Keratinocyte (primary cell): ENCODE data around the gene CHCHD6. TPM values are rescaled to one million over a fixed set of nuclear protein-coding genes. Genes with fewer than 3 reads are reported as not detected.

Source experiments
- DNase-seq: peaks from one replicate; pipeline ENCODE4 v3.0.0-alpha.2; 2011; ENCODE audit warnings: low read depth, missing footprints, low spot score
- FAIRE-seq: peaks from 2 replicates; lab custom pipeline; 2011; peaks lifted over from hg19 to GRCh38; lab: Jason Lieb, UNC
- H2AFZ ChIP-seq: 2 replicates; pipeline ENCODE4 v1.6.0; 2012; ENCODE audit warnings: low read length, control low read depth, inconsistent platforms; ENCODE audit not compliant: control insufficient read depth
- H3K27ac ChIP-seq: 2 replicates; pipeline ENCODE4 v1.5.1; 2011; ENCODE audit warnings: low read length; ENCODE audit not compliant: control insufficient read depth, insufficient read depth
- H3K27me3 ChIP-seq: 3 replicates; pipeline ENCODE4 v1.6.0; 2011; ENCODE audit warnings: low read length; ENCODE audit not compliant: control insufficient read depth, insufficient read depth; ENCODE audit errors: extremely low read depth
- H3K36me3 ChIP-seq, 2 experiments: 2 replicates in 1 of 2; 3 replicates in 1 of 2; pipeline ENCODE4 v1.5.1; 2011; ENCODE audit warnings: low read length in 2 of 2, mild to moderate bottlenecking in 1 of 2; ENCODE audit not compliant: control insufficient read depth in 2 of 2, insufficient read depth in 2 of 2; ENCODE audit errors: extremely low read depth in 1 of 2
- H3K4me1 ChIP-seq: 3 replicates; pipeline ENCODE4 v1.5.1; 2011; ENCODE audit warnings: low read length; ENCODE audit not compliant: control insufficient read depth, insufficient read depth; ENCODE audit errors: extremely low read depth
- H3K4me2 ChIP-seq: 3 replicates; pipeline ENCODE4 v1.6.0; 2011; ENCODE audit warnings: low read depth, low read length; ENCODE audit not compliant: control insufficient read depth, insufficient read depth; ENCODE audit errors: extremely low read depth
- H3K4me3 ChIP-seq, 3 experiments: fragments of 200-600 bp in 1 of 3; sonication (generic) in 1 of 3; 2 replicates in 2 of 3; 3 replicates in 1 of 3; pipeline ENCODE4 v1.5.1; 2011 to 2016; ENCODE audit warnings: low read length in 3 of 3, mild to moderate bottlenecking in 3 of 3, control low read depth in 2 of 3, inconsistent platforms in 1 of 3, low read depth in 1 of 3, mixed read lengths in 1 of 3, mixed run types in 1 of 3, moderate library complexity in 1 of 3; ENCODE audit not compliant: control insufficient read depth in 2 of 3, insufficient read depth in 2 of 3; ENCODE audit errors: extremely low read depth in 1 of 3
- H3K79me2 ChIP-seq: 2 replicates; pipeline ENCODE4 v1.6.0; 2012; ENCODE audit warnings: low read length; ENCODE audit not compliant: control insufficient read depth, insufficient read depth
- H3K9ac ChIP-seq: 3 replicates; pipeline ENCODE4 v1.6.0; 2011; ENCODE audit warnings: low read length; ENCODE audit not compliant: control insufficient read depth, insufficient read depth; ENCODE audit errors: extremely low read depth
- H3K9me1 ChIP-seq: 3 replicates; pipeline ENCODE4 v1.6.0; 2011; ENCODE audit warnings: low read length; ENCODE audit not compliant: control insufficient read depth, insufficient read depth; ENCODE audit errors: extremely low read depth
- H3K9me3 ChIP-seq: 2 replicates; pipeline ENCODE4 v1.5.1; 2012; ENCODE audit warnings: low read depth, low read length; ENCODE audit not compliant: control insufficient read depth
- H4K20me1 ChIP-seq: 3 replicates; pipeline ENCODE4 v1.6.0; 2011; ENCODE audit warnings: low read length; ENCODE audit not compliant: control insufficient read depth, insufficient read depth; ENCODE audit errors: extremely low read depth
- EZH2 ChIP-seq: IDR thresholded peaks from one replicate; pipeline ENCODE4 v1.6.1; 2012; ENCODE audit warnings: inconsistent platforms, mild to moderate bottlenecking, low read length, moderate library complexity
- dilution Hi-C: fragments of 300-500 bp; cut with MboI; formaldehyde crosslinking; loops from one replicate; pipeline ENCODE4 v1.7.0; 2020; ENCODE audit warnings: low sequenced_read_pairs; ENCODE audit not compliant: extremely low pct_ligation_motif_present
- polyA plus RNA-seq, 5 experiments: library from polyadenylated mRNA; depleted of rRNA in 3 of 5; stranded (reverse) in 3 of 5; stranded (forward) in 1 of 5; unstranded in 1 of 5; fragments of >200 nt; gene quantifications; 1 replicate in 1 of 5; 2 replicates in 3 of 5; 3 replicates in 1 of 5; pipeline versions ENCODE4 v1.2.1 to v1.2.3, GENCODE V29; 2011 to 2012; ENCODE audit warnings: missing spikeins in 2 of 5, low read depth in 1 of 5, low replicate concordance in 1 of 5
- TF ChIP-seq, protein P1 (sequence below), 3 experiments: IDR thresholded peaks in 1 of 3; conservative IDR thresholded peaks in 1 of 3; optimal IDR thresholded peaks in 1 of 3; 2 replicates in 2 of 3; 3 replicates in 1 of 3; pipeline versions ENCODE3 to v1.5.1; 2011; ENCODE audit warnings: low read length in 3 of 3, mild to moderate bottlenecking in 3 of 3, moderate library complexity in 2 of 3, control low read depth in 1 of 3, inconsistent platforms in 1 of 3; ENCODE audit not compliant: insufficient read depth in 2 of 3; ENCODE audit errors: extremely low read depth in 1 of 3

Gene CHCHD6
- polyA plus RNA-seq, 1 donor (not counting 4 experiments of a cell fraction or from before 2014, with no cell fraction given): 21.7 TPM

DNA sequence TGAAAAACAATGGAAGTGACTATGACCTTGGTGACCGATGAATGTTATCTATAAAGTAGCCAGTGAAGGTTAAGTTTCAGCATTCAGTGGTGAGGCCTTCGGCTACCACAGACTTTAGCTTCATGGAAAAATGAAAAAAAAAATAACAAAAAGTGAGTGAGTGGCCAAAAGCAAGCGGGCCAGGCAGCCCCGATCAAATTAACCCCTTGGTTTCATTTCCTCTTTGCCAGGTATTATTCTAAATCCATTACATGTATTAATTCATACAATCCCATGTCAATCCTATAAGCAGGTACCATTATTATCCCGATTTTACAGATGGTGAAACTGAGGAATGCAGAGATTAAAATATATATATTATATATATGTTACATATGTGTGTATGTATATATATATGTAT is 21.0 kb upstream of the CHCHD6 start:
- no peak overlapping the region for H3K9ac ChIP-seq
- H3K4me3 ChIP-seq: no peak overlapping the region
- H3K79me2 ChIP-seq: no peaks in the 10 kb centered on the region
- H3K36me3 ChIP-seq: no peaks in the 10 kb centered on the region
- no peaks in the 10 kb centered on the region for H3K9me1 ChIP-seq
- H4K20me1 ChIP-seq: no peaks in the 10 kb centered on the region
- H3K4me1 ChIP-seq: no peaks in the 10 kb centered on the region
- H3K27me3 ChIP-seq: peaks cover 8% of the 10 kb centered on the region
- no peak for FAIRE-seq
- dilution Hi-C loops: no loop called here
- H3K4me2 ChIP-seq: no peak overlapping the region
- no peak overlapping the region for H2AFZ ChIP-seq
- DNase-seq: no peak
- no peak overlapping the region for H3K27ac ChIP-seq
- H3K9me3 ChIP-seq: no peaks in the 10 kb centered on the region
- TF ChIP-seq, protein P1, sequence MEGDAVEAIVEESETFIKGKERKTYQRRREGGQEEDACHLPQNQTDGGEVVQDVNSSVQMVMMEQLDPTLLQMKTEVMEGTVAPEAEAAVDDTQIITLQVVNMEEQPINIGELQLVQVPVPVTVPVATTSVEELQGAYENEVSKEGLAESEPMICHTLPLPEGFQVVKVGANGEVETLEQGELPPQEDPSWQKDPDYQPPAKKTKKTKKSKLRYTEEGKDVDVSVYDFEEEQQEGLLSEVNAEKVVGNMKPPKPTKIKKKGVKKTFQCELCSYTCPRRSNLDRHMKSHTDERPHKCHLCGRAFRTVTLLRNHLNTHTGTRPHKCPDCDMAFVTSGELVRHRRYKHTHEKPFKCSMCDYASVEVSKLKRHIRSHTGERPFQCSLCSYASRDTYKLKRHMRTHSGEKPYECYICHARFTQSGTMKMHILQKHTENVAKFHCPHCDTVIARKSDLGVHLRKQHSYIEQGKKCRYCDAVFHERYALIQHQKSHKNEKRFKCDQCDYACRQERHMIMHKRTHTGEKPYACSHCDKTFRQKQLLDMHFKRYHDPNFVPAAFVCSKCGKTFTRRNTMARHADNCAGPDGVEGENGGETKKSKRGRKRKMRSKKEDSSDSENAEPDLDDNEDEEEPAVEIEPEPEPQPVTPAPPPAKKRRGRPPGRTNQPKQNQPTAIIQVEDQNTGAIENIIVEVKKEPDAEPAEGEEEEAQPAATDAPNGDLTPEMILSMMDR (optimal IDR thresholded peaks at IDR 0.05 in 1 of 3, IDR thresholded peaks at IDR 0.05 in 1 of 3, conservative IDR thresholded peaks at IDR 0.05 in 1 of 3; ENCODE audit: extremely low read depth in 1 of 3, insufficient read depth in 2 of 3, low read length in 3 of 3): no peak
- TF ChIP-seq EZH2: no peak

DNA sequence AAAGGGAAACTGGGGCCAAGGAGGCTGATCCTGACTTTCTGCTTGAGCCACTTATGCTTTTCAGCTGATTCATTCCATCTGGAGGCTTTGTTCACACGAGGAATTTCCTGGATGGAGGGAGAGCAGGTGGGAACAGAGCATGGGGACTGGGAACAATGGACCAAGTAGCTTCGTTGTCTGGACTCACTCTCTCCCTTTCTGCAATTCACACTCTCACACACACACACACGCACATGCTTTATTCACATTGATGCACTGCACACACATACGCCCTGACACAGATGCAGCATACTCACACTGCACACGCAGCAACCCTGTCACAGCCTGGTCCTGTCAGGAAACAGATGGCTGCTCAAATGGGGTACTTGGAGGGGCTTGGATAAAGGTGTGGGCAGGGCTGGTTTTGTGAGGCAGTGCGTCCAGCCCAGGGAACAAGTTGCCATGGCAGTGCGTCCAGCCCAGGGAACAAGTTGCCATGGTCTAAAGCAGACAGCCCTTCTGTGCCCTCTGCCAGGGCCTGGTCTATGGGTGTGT is 19.8 kb upstream of the CHCHD6 start:
- FAIRE-seq (no peak), DNase-seq (no peak)
- Histone ChIP-seq H3K9me1 (no peaks in the 10 kb centered on the region), H3K27ac (no peak overlapping the region), H3K4me2 (no peak overlapping the region), H3K79me2 (no peaks in the 10 kb centered on the region), H3K4me1 (no peaks in the 10 kb centered on the region), H3K9ac (no peak overlapping the region), H2AFZ (no peak overlapping the region), H3K9me3 (no peaks in the 10 kb centered on the region), H3K36me3 (no peaks in the 10 kb centered on the region), H3K4me3 (no peak overlapping the region), H3K27me3 (no peaks in the 10 kb centered on the region), H4K20me1 (no peaks in the 10 kb centered on the region)
- TF ChIP-seq EZH2: no peak
- TF ChIP-seq, protein P1 (optimal IDR thresholded peaks at IDR 0.05 in 1 of 3, IDR thresholded peaks at IDR 0.05 in 1 of 3, conservative IDR thresholded peaks at IDR 0.05 in 1 of 3; ENCODE audit: extremely low read depth in 1 of 3, insufficient read depth in 2 of 3, low read length in 3 of 3): no peak
- dilution Hi-C loops: no loop called here
